DOHH2 (cell line): ENCODE measurements around the gene MGLL.

ENCODE experiments used
- H3F3A ChIP-seq: fragments of 200-600 bp; sonication (generic), shearing (Covaris generic); 2 replicates; pipeline ENCODE4 v1.6.0; 2016; ENCODE audit warnings: antibody characterized with exemption, mild to moderate bottlenecking; ENCODE audit not compliant: control insufficient read depth, insufficient read depth
- H3K27ac ChIP-seq: fragments of 200-600 bp; sonication (generic); 2 replicates; pipeline ENCODE4 v1.5.1; 2014; ENCODE audit warnings: low read depth, mild to moderate bottlenecking, low read length, moderate library complexity
- H3K27me3 ChIP-seq: fragments of 200-600 bp; sonication (generic); 2 replicates; pipeline ENCODE4 v1.6.1; 2014; ENCODE audit warnings: mild to moderate bottlenecking, low read length, mixed read lengths; ENCODE audit not compliant: control insufficient read depth
- H3K36me3 ChIP-seq: fragments of 200-600 bp; sonication (generic); 2 replicates; pipeline ENCODE4 v1.6.1; 2014; ENCODE audit warnings: mild to moderate bottlenecking, low read length, moderate library complexity, mixed read lengths; ENCODE audit not compliant: control insufficient read depth
- H3K4me1 ChIP-seq: fragments of 200-600 bp; sonication (generic); 2 replicates; pipeline ENCODE4 v1.6.1; 2014; ENCODE audit warnings: mild to moderate bottlenecking, low read length, mixed read lengths; ENCODE audit not compliant: control insufficient read depth
- H3K4me2 ChIP-seq: fragments of 200-600 bp; sonication (generic); 2 replicates; pipeline ENCODE4 v1.6.0; 2014; ENCODE audit warnings: mild to moderate bottlenecking, low read length, moderate library complexity
- H3K4me3 ChIP-seq: fragments of 200-600 bp; sonication (generic); 2 replicates; pipeline ENCODE4 v1.5.1; 2014; ENCODE audit warnings: mild to moderate bottlenecking, low read length, mixed read lengths
- H3K79me2 ChIP-seq: fragments of 200-600 bp; sonication (generic); 2 replicates; pipeline ENCODE4 v1.6.1; 2014; ENCODE audit warnings: mild to moderate bottlenecking, low read length, mixed read lengths; ENCODE audit not compliant: control insufficient read depth
- H3K9me2 ChIP-seq: fragments of 200-600 bp; sonication (generic); replicated peaks from 2 replicates; pipeline ENCODE4 v1.6.1; 2014; ENCODE audit warnings: mild to moderate bottlenecking, low read length, mixed read lengths; ENCODE audit not compliant: control insufficient read depth
- H3K9me3 ChIP-seq: fragments of 200-600 bp; sonication (generic); 2 replicates; pipeline ENCODE4 v1.6.1; 2014; ENCODE audit warnings: antibody characterized with exemption, low read length, mixed read lengths; ENCODE audit not compliant: control insufficient read depth, insufficient read depth
- H4K20me1 ChIP-seq: fragments of 200-600 bp; sonication (generic); 2 replicates; pipeline ENCODE4 v1.6.0; 2014; ENCODE audit warnings: low read depth, mild to moderate bottlenecking, antibody characterized with exemption, low read length, moderate library complexity; ENCODE audit not compliant: control insufficient read depth, insufficient read depth
- EZH2phosphoT487 ChIP-seq: fragments of 200-600 bp; sonication (generic); IDR thresholded peaks from 2 replicates; pipeline ENCODE4 v1.6.1; 2017; ENCODE audit warnings: borderline replicate concordance, mild to moderate bottlenecking, antibody characterized with exemption, low read length, moderate library complexity, mixed read lengths
- TF ChIP-seq, protein P1 (sequence below): fragments of 200-600 bp; sonication (generic); IDR thresholded peaks from one replicate; pipeline ENCODE4 v1.5.1; 2014; ENCODE audit warnings: antibody characterized with exemption, mild to moderate bottlenecking, low read depth, low read length; ENCODE audit not compliant: poor library complexity, severe bottlenecking

Gene MGLL

DNA sequence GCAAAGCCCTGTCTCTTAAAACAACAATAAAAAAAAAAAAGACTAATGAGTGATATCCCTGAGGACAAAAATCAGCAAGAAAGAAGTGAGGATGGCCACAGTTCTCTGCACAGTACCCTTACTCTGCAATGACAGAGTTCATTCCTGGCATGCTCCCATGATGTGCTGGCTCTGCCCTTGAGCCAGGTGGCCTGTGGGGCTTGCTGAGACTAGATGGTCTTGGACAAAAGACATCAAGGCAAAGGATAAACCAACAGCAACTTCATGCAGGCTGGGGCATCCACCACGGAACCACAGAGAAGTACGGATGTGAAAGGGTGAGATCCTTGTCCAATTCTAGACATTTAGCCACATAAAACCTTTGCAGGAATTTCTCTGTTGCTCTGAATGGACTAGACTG lies 12.7 kb downstream of the MGLL start:
- no peak for TF ChIP-seq EZH2phosphoT487
- TF ChIP-seq, protein P1, sequence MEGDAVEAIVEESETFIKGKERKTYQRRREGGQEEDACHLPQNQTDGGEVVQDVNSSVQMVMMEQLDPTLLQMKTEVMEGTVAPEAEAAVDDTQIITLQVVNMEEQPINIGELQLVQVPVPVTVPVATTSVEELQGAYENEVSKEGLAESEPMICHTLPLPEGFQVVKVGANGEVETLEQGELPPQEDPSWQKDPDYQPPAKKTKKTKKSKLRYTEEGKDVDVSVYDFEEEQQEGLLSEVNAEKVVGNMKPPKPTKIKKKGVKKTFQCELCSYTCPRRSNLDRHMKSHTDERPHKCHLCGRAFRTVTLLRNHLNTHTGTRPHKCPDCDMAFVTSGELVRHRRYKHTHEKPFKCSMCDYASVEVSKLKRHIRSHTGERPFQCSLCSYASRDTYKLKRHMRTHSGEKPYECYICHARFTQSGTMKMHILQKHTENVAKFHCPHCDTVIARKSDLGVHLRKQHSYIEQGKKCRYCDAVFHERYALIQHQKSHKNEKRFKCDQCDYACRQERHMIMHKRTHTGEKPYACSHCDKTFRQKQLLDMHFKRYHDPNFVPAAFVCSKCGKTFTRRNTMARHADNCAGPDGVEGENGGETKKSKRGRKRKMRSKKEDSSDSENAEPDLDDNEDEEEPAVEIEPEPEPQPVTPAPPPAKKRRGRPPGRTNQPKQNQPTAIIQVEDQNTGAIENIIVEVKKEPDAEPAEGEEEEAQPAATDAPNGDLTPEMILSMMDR, result no peak
- H3K36me3 ChIP-seq, result no peaks in the 10 kb centered on the region
- H3K9me3 ChIP-seq, result no peaks in the 10 kb centered on the region
- no peaks in the 10 kb centered on the region for H4K20me1 ChIP-seq
- no peaks in the 10 kb centered on the region for H3F3A ChIP-seq
- peaks cover 3% of the 10 kb centered on the region; the same call in 1 of the 2 replicates for H3K27me3 ChIP-seq
- no peaks in the 10 kb centered on the region for H3K9me2 ChIP-seq
- no peaks in the 10 kb centered on the region for H3K4me1 ChIP-seq
- no peaks in the 10 kb centered on the region for H3K79me2 ChIP-seq
- no peak overlapping the region for H3K27ac ChIP-seq
- H3K4me3 ChIP-seq, result no peak overlapping the region
- H3K4me2 ChIP-seq, result no peak overlapping the region

DNA sequence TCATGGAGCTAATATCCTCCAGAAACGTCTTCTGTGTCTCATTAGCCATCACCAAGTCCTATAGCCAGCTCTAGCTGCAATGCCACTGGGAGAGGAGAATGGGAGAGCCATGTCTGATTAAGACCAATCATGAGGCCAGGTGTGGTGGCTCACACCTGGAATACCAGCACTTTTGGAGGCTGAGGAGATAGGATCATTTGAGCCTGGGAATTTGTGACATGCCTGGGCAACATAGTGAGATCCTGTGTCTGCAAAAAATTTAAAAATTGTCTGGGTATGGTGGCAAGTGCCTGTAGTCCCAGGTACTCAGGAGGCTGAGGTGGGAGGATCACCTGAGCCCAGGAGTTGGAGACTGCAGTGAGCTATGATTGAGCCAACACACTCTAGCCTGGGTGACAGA lies 13.1 kb downstream of the MGLL start:
- Histone ChIP-seq H3K9me2 (no peaks in the 10 kb centered on the region), H3K27me3 (peaks cover 3% of the 10 kb centered on the region; the same call in 1 of the 2 replicates), H3K4me1 (no peaks in the 10 kb centered on the region), H3K27ac (no peak overlapping the region), H3K36me3 (no peaks in the 10 kb centered on the region), H4K20me1 (no peaks in the 10 kb centered on the region), H3F3A (no peaks in the 10 kb centered on the region), H3K4me3 (no peak overlapping the region), H3K9me3 (no peaks in the 10 kb centered on the region), H3K79me2 (no peaks in the 10 kb centered on the region), H3K4me2 (no peak overlapping the region)
- no peak for TF ChIP-seq EZH2phosphoT487
- TF ChIP-seq, protein P1, result no peak

DNA sequence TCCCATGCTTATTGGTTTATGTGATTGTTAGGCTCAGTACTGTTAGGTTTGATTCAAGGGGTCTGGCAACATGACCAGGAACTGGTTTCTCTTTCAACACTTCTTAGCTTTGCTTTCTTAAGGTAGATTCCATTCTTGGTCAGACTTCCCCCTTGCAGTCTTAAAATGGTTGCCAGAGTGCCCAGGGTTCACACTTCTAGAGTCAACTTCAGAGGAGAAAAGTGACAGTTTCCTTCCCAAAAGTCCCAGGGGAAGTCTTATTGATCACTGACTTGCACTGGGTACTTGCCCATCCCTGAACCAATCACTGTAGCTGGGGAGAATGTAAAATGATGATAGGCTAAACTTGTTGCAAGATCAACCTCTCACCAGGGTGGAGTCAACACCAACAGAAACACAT lies 14.1 kb downstream of the MGLL start:
- TF ChIP-seq, protein P1, result no peak
- no peak for TF ChIP-seq EZH2phosphoT487
- Histone ChIP-seq H3K27ac (no peak overlapping the region), H3K27me3 (peaks cover 3% of the 10 kb centered on the region; the same call in 1 of the 2 replicates), H3K9me3 (no peaks in the 10 kb centered on the region), H3K4me1 (no peaks in the 10 kb centered on the region), H3F3A (no peaks in the 10 kb centered on the region), H3K4me2 (no peak overlapping the region), H3K4me3 (no peak overlapping the region), H3K79me2 (no peaks in the 10 kb centered on the region), H3K36me3 (no peaks in the 10 kb centered on the region), H3K9me2 (no peaks in the 10 kb centered on the region), H4K20me1 (no peaks in the 10 kb centered on the region)
